Hippocampal formation (tissue), 2 donors: ENCODE measurements around the gene UTF1.
"Not testable (repeated sequence)": the region's sequence is repeated elsewhere in the genome, so short reads cannot be mapped to it uniquely, and the experiment has no call there.

Experiments used
- DNase-seq, 2 donors: peaks; one replicate each; lab custom pipeline; 2025; lab: John Stamatoyannopoulos, UW

UTF1 gene

GRCh38 chr10:133209641-133210040, 20.4 kb upstream of the UTF1 start:
- no peak for DNase-seq

GRCh38 chr10:133210398-133211140, 19.4 kb upstream of the UTF1 start:
- no peak for DNase-seq

- no peak for DNase-seq
Observed at GRCh38 chr10:133211141-133211830, 18.7 kb upstream of the UTF1 start.

- DNase-seq: no peak
Observed at GRCh38 chr10:133211959-133212852, 17.8 kb upstream of the UTF1 start.

- no peak for DNase-seq
Observed at GRCh38 chr10:133212853-133213494, 17.0 kb upstream of the UTF1 start.

- DNase-seq: no peak
Observed at GRCh38 chr10:133213641-133214467, 16.2 kb upstream of the UTF1 start.

GRCh38 chr10:133214468-133215410, 15.3 kb upstream of the UTF1 start:
- DNase-seq: no peak

- DNase-seq: no peak
Observed at GRCh38 chr10:133215586-133215985, 14.4 kb upstream of the UTF1 start.

- no peak for DNase-seq
Observed at GRCh38 chr10:133216776-133217175, 13.2 kb upstream of the UTF1 start.

GRCh38 chr10:133217800-133218589, 12.0 kb upstream of the UTF1 start:
- DNase-seq: no peak

GRCh38 chr10:133218891-133219290, 11.1 kb upstream of the UTF1 start:
- DNase-seq: no peak

GRCh38 chr10:133219782-133220181, 10.2 kb upstream of the UTF1 start:
- DNase-seq: no peak

- no peak for DNase-seq
Observed at GRCh38 chr10:133221331-133221730, 8.7 kb upstream of the UTF1 start.

GRCh38 chr10:133221756-133222155, 8.3 kb upstream of the UTF1 start:
- DNase-seq: not testable (repeated sequence)

GRCh38 chr10:133224076-133224475, 5.9 kb upstream of the UTF1 start:
- no peak for DNase-seq

- peak in 1 of 2 donors; percentile 2 for DNase-seq
Observed at GRCh38 chr10:133224756-133225372, 5.2 kb upstream of the UTF1 start.

GRCh38 chr10:133225707-133226191, 4.3 kb upstream of the UTF1 start:
- DNase-seq: no peak

- no peak for DNase-seq
Observed at GRCh38 chr10:133226251-133226808, 3.7 kb upstream of the UTF1 start.
